Stimulated activated naive B cell treated with anti-CD40 and anti-IgM and Interleukin-4, amounts not matched to agents 10 μg/mL and 1 μg/mL and 100 μg/mL, for 72 hours (primary cell): ENCODE results near the gene ARNT2.
A peak's percentile ranks its signal among the peaks of the same experiment; 100 is the strongest.

ENCODE experiments used
- ATAC-seq, 2 donors: fragments of 150-1000 bp; cut with Tn5 transposase; replicated peaks; 2 replicates each; pipeline ENCODE4 v1.10.0; 2021; ENCODE audit warnings: moderate library complexity in 1 of 2
- DNase-seq: peaks from one replicate; pipeline ENCODE4 v3.0.0; 2021
- H3K27ac Mint-ChIP-seq: one replicate; pipeline ENCODE4 v1.8.0; 2022; ENCODE audit warnings: mild to moderate bottlenecking, mixed read lengths
- H3K27me3 Mint-ChIP-seq, 2 donors: one replicate each; pipeline ENCODE4 v1.8.0; 2022; ENCODE audit warnings: mixed read lengths in 2 of 2
- H3K36me3 Mint-ChIP-seq, 2 donors: one replicate each; pipeline ENCODE4 v1.8.0; 2022; ENCODE audit warnings: mixed read lengths in 2 of 2, mild to moderate bottlenecking in 1 of 2
- H3K4me1 Mint-ChIP-seq, 2 donors: one replicate each; pipeline ENCODE4 v1.8.0; 2022; ENCODE audit warnings: mixed read lengths in 2 of 2, mild to moderate bottlenecking in 1 of 2
- H3K4me3 Mint-ChIP-seq, 2 donors: one replicate each; pipeline ENCODE4 v1.8.0; 2022; ENCODE audit warnings: mild to moderate bottlenecking in 2 of 2, mixed read lengths in 2 of 2, moderate library complexity in 1 of 2
- H3K9me3 Mint-ChIP-seq, 2 donors: one replicate each; pipeline ENCODE4 v1.8.0; 2022; ENCODE audit warnings: mixed read lengths in 2 of 2, mild to moderate bottlenecking in 1 of 2

ARNT2 gene

DNA sequence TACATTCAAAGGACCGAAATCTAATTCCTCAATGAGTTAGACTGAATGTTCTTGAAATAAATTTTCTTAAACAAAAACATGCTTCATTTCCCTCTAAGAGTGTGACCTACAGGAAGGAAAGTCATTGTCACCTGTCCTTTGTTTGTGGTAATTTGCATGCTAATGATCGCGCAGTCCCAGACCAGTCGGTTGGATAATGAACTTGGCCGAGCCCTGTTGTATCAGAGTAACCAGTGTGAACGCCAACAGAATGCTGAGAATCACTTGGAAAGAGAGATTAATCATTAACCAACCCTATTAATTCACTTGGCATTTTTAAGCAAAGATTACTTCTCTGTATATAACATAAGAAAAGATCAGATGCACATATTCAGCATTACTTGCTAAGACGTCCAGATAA, 8.1 kb upstream of the ARNT2 start:
- peaks cover 36 to 39% of the 10 kb centered on the region in 2 donors for H3K27me3 Mint-ChIP-seq
- H3K9me3 Mint-ChIP-seq, result peaks cover 0 to 2% of the 10 kb centered on the region in 2 donors
- H3K36me3 Mint-ChIP-seq, result no peaks in the 10 kb centered on the region
- H3K4me1 Mint-ChIP-seq, result no peaks in the 10 kb centered on the region
- DNase-seq (no peak), ATAC-seq (no peak)
- H3K27ac Mint-ChIP-seq, result no peak overlapping the region
- no peak overlapping the region for H3K4me3 Mint-ChIP-seq

DNA sequence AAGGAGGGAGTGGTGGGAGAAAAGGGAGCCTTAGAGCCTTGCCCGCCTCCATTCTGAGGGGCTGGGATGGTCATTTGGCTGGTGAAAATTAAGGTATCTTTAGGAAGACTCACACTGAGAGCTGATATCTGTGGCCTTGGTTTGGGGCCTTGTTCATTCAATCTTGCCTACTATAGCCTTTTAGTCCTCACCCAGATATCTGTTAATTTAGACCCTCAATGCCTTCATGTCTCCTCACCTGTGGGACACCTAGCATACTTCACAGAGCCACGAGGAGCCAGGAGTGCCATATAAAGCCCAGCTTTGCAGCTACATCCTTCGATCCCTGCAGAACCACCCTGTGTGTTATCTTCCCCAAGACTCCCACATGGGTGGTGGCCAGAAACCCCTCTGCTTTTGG, 4.7 kb upstream of the ARNT2 start:
- peaks cover 55 to 60% of the 10 kb centered on the region in 2 donors for H3K27me3 Mint-ChIP-seq
- H3K4me3 Mint-ChIP-seq, result no peak overlapping the region
- no peak for ATAC-seq

DNA sequence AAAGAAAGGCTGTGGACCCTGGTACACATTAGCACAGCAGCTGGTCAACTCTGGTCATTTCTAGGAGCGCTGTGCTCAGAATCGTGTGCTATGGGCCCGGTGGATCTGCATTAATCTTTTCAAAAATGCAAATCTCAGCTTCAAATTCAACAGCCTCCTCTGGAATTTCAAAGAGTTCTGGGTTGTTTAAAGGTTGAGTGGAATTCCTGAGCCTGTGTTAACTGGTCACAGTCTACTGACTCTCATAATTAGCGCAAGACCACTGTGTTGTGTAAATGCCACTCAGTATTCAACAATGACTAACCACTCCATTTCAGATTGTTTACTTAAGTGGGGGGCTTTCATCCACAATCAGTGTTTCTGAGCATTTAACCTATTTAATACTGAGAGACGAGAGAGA, 2.7 kb upstream of the ARNT2 start:
- peaks cover 4 to 7% of the 10 kb centered on the region in 2 donors for H3K4me1 Mint-ChIP-seq
- peaks cover 60 to 61% of the 10 kb centered on the region in 2 donors for H3K27me3 Mint-ChIP-seq
- H3K9me3 Mint-ChIP-seq, result no peaks in the 10 kb centered on the region
- DNase-seq, result no peak
- no peak overlapping the region for H3K27ac Mint-ChIP-seq
- H3K36me3 Mint-ChIP-seq, result no peaks in the 10 kb centered on the region
- no peak overlapping the region for H3K4me3 Mint-ChIP-seq
- no peak for ATAC-seq

More for the DNA sequence above, 4.7 kb upstream of the ARNT2 start:
- no peak overlapping the region for H3K27ac Mint-ChIP-seq
- no peaks in the 10 kb centered on the region for H3K9me3 Mint-ChIP-seq
- no peaks in the 10 kb centered on the region for H3K36me3 Mint-ChIP-seq
- DNase-seq, result no peak
- no peaks in the 10 kb centered on the region for H3K4me1 Mint-ChIP-seq

DNA sequence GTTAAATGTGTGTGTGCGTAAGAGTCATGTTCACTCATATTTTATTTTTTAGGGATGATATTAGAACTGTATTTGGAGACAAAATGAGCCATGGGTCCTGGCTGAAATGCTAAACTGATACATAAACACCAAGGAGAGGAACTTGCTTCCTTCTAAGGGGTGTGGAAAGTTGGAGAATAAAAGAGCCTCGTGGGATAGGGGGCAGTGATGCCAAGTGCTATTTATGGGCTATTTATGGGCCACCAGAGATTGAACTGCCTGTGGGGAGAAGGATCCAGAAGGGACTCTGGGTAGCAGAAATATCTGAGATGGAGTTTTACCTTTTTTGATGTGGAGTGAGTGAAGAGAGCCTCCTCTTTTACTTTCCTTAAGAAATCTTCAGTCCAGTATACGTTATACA, 1.8 kb upstream of the ARNT2 start:
- DNase-seq (no peak), ATAC-seq (no peak)
- Mint-ChIP-seq H3K4me3 (no peak overlapping the region), H3K36me3 (no peaks in the 10 kb centered on the region), H3K27me3 (peaks cover 59 to 60% of the 10 kb centered on the region in 2 donors), H3K9me3 (no peaks in the 10 kb centered on the region), H3K27ac (no peak overlapping the region), H3K4me1 (peaks cover 4 to 7% of the 10 kb centered on the region in 2 donors)

DNA sequence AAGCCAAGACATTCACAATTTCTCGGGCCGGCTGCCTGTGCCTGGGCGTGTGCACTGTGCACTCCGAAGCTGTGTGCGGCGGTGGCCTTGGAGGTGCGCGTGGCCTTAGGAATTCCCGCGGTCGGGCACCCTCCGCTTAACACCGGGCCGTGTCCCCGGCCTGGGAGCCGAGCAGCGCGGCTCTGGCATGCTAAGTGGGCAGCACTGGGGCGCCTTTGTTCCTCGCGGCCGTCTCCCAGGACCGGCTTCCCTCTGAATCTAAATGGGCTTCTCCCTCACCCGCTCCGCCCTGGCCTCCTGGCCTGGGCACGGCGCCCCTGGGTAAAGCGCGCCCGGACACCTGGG, 498 bp upstream of the ARNT2 start:
- H3K4me1 Mint-ChIP-seq, result peaks cover 4 to 7% of the 10 kb centered on the region in 2 donors
- ATAC-seq, result peak in 1 of 2 donors; percentile 5
- peaks cover 63 to 65% of the 10 kb centered on the region in 2 donors for H3K27me3 Mint-ChIP-seq
- peak overlapping the region in 1 of 2 donors; percentile 15 for H3K4me3 Mint-ChIP-seq
- H3K9me3 Mint-ChIP-seq, result no peaks in the 10 kb centered on the region
- H3K27ac Mint-ChIP-seq, result no peak overlapping the region
- DNase-seq, result no peak
- H3K36me3 Mint-ChIP-seq, result no peaks in the 10 kb centered on the region

DNA sequence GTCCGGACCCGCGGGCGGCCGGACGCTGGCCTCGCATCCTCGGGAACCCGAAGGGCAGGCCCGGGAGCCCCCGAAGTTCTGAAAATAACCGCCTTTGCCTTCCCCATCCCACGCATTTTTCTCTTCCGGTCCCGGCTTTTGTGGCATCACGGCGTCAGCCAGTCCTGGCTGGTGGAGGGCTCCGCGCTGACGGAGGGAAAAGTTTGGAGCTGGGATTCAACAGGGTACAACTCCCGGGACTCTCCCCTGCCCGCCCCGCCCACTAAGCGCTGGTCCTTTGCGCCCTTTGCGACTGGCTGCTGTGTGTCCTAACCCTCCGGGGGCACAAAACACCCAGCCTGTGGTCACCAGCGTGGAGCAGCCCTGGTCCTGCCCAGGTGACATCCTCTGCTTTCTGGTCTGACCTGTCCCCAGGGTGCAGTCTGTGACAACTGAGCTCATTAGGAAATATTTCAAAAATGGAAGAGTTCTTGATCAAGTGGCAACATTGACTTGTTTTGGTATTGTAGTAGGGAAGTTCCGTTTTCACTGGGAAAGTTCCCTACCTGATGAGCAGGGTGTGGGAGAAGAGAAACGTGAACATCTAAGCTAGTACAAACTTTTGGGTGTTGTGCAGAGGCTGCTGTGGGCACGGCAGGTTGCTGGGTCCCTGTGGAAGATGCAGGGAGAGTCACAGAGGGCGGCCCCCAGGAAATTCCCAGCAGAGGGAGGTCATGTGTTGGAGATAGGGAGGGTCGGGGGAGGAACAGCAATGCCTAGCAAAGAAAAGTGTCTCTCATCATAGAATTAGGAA, 775 bp downstream of the ARNT2 start:
- no peak overlapping the region for H3K27ac Mint-ChIP-seq
- peak; percentile 50 to 70 for ATAC-seq
- H3K27me3 Mint-ChIP-seq, result peaks cover 67 to 68% of the 10 kb centered on the region in 2 donors
- H3K9me3 Mint-ChIP-seq, result no peaks in the 10 kb centered on the region
- H3K4me3 Mint-ChIP-seq, result peak overlapping the region; percentile 60 to 65
- no peaks in the 10 kb centered on the region for H3K36me3 Mint-ChIP-seq
- peaks cover 4 to 7% of the 10 kb centered on the region in 2 donors for H3K4me1 Mint-ChIP-seq
- peak; percentile 2 for DNase-seq

DNA sequence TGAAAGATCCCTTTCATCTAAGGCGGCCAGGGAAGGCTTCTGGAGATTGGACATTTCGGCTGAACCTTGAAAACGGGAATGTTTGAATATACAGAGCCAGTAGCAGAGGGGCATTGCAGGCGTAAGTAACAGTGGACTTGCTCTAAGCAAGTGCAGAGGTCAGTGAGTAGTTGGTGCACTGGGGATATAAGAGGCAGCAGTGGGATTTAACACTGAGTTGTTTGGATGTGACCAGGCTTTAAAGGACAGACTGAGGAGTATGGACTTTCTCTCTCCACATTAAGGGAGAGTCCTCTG, 1.3 kb downstream of the ARNT2 start:
- ATAC-seq, result no peak
- peaks cover 4 to 7% of the 10 kb centered on the region in 2 donors for H3K4me1 Mint-ChIP-seq
- H3K36me3 Mint-ChIP-seq, result no peaks in the 10 kb centered on the region
- peaks cover 62 to 66% of the 10 kb centered on the region in 2 donors for H3K27me3 Mint-ChIP-seq
- no peak for DNase-seq
- no peak overlapping the region for H3K4me3 Mint-ChIP-seq
- H3K27ac Mint-ChIP-seq, result no peak overlapping the region
- H3K9me3 Mint-ChIP-seq, result no peaks in the 10 kb centered on the region

DNA sequence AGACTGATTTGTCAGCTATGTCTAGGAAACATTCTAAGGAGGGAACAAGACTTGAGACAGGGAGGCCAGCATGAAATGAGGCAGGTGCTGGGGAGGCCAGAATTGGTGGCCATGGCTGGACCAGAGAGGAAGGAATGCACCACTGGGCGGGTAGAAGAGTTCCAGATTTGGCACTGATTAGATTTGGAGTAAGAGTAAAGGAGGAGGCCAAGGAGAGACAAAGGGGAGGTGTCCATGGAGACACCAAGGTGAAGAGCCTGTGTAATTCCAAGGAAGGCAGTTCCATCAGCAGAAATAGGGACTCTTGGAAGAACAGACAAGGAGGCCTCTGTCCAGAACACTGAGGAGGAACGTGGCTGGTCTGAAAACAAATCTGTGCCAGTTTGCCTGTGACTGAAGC, 1.8 kb downstream of the ARNT2 start:
- Mint-ChIP-seq H3K36me3 (no peaks in the 10 kb centered on the region), H3K4me1 (peaks cover 4 to 7% of the 10 kb centered on the region in 2 donors), H3K9me3 (no peaks in the 10 kb centered on the region), H3K27me3 (peaks cover 64 to 69% of the 10 kb centered on the region in 2 donors), H3K4me3 (no peak overlapping the region), H3K27ac (no peak overlapping the region)
- DNase-seq (no peak), ATAC-seq (no peak)

DNA sequence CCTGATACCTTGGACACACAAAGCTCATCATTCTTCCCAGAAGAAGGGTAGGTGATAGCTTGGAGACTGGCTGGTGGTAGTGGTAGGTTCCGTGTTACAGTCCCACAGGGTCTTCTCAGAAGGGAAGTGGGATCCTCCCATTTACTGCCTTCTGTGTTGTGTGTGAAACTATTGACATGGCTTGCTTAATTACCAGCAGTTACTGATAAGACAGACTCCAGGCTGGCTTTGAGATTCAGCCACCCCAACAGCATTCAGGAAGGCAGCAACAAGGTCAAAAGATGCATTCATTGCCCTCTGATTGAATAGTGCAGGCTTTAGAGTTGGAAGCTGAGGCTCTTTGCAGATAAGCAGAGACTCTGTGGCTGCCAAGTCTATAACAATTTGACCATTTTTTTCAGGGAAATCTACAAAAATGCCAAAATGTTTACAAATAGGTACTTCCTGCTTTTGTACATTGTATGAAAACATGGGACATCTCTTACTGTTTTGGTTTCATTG, 7.7 kb downstream of the ARNT2 start:
- H3K9me3 Mint-ChIP-seq, result no peaks in the 10 kb centered on the region
- H3K27me3 Mint-ChIP-seq, result peaks cover 33 to 41% of the 10 kb centered on the region in 2 donors
- H3K4me1 Mint-ChIP-seq, result no peaks in the 10 kb centered on the region
- H3K36me3 Mint-ChIP-seq, result no peaks in the 10 kb centered on the region
- no peak overlapping the region for H3K4me3 Mint-ChIP-seq
- no peak overlapping the region for H3K27ac Mint-ChIP-seq
- ATAC-seq, result no peak
- DNase-seq, result no peak

DNA sequence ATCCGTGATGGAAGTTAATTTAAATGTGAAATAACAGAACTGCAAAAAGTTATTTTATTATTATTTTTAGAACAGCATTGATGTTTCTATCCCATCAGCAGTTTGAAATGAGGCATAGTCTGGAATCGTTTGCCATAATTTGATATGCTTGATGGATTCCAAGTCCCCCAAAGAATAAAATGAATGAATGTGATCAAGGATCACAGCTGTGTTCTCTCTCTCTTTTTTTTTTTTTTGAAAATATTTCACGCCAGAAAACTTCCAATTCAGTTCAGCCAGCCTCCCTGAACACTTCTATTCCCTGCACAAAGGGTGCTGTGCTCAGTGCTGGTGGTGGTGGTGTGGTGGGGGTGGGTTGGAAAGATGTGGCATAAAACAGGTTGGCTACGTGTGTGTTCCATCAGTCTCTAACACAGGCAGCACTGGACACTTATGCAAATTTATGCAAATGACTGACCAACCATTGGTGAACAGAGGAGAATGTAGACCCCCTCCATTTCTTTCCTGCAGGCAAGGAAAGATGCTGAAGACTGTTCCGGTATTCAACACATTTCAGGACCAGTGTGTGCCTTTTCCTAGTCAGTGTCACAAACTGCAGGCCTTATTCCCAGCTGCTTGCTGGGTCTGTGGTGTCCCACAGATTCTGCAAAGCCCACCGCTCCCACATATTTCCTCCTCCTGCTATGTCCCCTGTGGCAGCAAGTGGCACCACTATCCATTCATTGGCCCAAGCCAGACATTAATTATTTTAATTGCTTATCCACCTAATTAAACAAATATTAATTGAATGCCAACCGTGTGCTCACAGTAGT, 10.6 kb downstream of the ARNT2 start:
- ATAC-seq (no peak), DNase-seq (no peak)
- no peaks in the 10 kb centered on the region for H3K9me3 Mint-ChIP-seq
- H3K27ac Mint-ChIP-seq, result no peak overlapping the region
- peaks cover 30 to 35% of the 10 kb centered on the region in 2 donors for H3K27me3 Mint-ChIP-seq
- no peaks in the 10 kb centered on the region for H3K36me3 Mint-ChIP-seq
- H3K4me3 Mint-ChIP-seq, result no peak overlapping the region
- no peaks in the 10 kb centered on the region for H3K4me1 Mint-ChIP-seq

DNA sequence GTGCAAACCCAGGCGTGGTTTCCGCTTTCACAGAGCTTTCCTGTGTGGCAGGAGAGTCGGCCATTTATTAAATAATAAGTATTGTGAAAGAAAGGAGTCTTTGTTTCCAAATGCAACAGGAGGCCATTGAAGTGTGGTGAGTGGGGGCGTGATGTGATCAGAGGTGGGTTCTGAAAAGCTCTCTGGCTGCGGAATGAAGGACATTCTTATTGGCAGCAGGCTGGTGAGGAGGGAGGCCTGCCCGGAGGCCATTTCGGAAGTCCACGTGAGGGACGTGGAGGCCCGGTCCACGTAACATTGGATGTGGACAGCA, 11.1 kb downstream of the ARNT2 start:
- H3K9me3 Mint-ChIP-seq, result no peaks in the 10 kb centered on the region
- no peaks in the 10 kb centered on the region for H3K4me1 Mint-ChIP-seq
- DNase-seq, result no peak
- H3K36me3 Mint-ChIP-seq, result no peaks in the 10 kb centered on the region
- H3K27me3 Mint-ChIP-seq, result peaks cover 28 to 29% of the 10 kb centered on the region in 2 donors
- H3K27ac Mint-ChIP-seq, result no peak overlapping the region
- ATAC-seq, result no peak
- H3K4me3 Mint-ChIP-seq, result no peak overlapping the region

DNA sequence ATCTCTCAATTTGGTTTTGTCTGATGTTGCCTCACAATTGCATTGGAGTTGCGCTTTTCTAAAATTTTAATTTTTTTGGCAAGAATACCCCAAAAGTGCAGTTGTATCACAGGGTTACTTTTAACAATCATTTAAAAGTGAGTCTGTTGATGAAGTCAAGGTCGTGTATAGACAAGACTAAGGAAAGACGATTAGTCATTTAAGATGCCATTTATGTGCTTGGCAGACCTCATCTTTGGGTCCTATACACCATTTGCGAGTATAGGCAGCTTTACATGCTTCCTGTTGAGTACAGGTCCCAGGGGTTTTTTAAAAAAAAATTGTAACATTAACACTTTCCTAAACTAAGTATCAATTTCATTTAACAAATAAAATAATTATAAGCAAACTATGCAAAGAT, 12.5 kb downstream of the ARNT2 start:
- Mint-ChIP-seq H3K9me3 (no peaks in the 10 kb centered on the region), H3K27me3 (peaks cover 22 to 24% of the 10 kb centered on the region in 2 donors), H3K36me3 (no peaks in the 10 kb centered on the region), H3K4me1 (no peaks in the 10 kb centered on the region), H3K27ac (no peak overlapping the region), H3K4me3 (no peak overlapping the region)
- no peak for ATAC-seq
- no peak for DNase-seq

DNA sequence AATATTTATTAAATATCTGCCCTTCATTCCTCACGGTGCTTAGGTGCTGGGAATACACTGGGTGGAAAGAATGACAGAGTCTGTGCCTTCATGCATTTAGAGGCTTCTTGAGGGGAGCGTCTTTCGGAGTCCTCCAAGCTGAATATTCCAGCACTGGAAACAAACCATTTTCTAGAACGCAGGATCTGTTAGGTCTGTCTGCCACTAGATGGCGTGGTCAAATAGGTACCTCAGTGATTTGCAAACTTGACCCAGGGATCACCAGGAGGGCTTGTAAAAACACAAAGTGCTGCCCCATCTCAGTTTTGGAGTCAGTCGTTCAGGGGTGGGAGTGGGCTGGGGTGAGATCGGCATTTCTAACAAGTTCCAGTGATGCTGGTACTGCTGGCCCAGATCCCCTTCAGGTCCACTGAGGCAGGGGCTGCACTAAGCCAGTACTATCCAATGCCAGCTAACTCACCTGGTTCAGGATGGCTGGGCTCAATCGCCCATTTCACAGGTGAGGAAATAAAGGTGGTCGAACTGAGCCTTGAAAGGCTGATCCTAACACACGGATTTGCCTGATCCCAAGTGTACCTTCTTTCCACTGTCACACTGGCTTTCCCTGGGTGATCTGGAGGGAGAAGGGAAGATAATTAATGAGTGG, 14.8 kb downstream of the ARNT2 start:
- Mint-ChIP-seq H3K27ac (no peak overlapping the region), H3K4me3 (no peak overlapping the region), H3K27me3 (peaks cover 17 to 26% of the 10 kb centered on the region in 2 donors), H3K36me3 (no peaks in the 10 kb centered on the region), H3K9me3 (no peaks in the 10 kb centered on the region), H3K4me1 (no peaks in the 10 kb centered on the region)
- DNase-seq (no peak), ATAC-seq (peak in 1 of 2 donors; percentile 47)

DNA sequence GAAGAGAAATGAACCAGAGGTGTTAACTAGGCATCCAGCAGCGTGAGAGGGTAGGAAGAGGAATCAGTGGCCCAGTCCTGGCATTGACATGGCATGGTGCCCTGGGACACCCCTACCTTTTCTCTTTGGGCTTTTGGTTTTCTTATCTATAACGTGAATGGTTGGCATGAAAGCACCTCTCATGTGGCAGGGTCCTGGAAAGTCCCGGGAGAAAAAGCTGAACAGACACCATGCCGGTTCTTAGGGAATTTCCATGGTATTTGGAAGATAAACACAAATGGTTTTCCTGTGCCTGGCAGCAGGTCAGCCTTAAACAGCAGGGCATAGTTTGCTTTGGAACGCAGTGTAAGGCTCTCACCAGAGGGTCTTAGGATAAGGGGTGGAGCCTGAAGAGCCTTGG, 15.4 kb downstream of the ARNT2 start:
- Mint-ChIP-seq H3K4me1 (no peaks in the 10 kb centered on the region), H3K36me3 (no peaks in the 10 kb centered on the region), H3K27me3 (peaks cover 17 to 26% of the 10 kb centered on the region in 2 donors), H3K4me3 (no peak overlapping the region), H3K9me3 (no peaks in the 10 kb centered on the region), H3K27ac (no peak overlapping the region)
- DNase-seq (no peak), ATAC-seq (no peak)
